Fibroblast of upper back skin (primary cell): ENCODE measurements around the gene CADPS.

Experiments
- DNase-seq: peaks from one replicate; pipeline ENCODE4 v3.0.0-alpha.2; 2013

CADPS gene

GRCh38 chr3:62874711-62875557, at the start of gene CADPS:
TSS of gene CADPS (minus strand) at chr3:62875416. CDS start at chr3:62875029, 387 bp downstream.
- peak; percentile 69 for DNase-seq

GRCh38 chr3:62923066-62923465, 47.9 kb upstream of the CADPS start:
- peak; percentile 29 for DNase-seq

GRCh38 chr3:62922326-62922725, 47.1 kb upstream of the CADPS start:
- peak; percentile 74 for DNase-seq

- no peak for DNase-seq
Measured at GRCh38 chr3:62920466-62920784, 45.2 kb upstream of the CADPS start.

GRCh38 chr3:62919784-62920465, 44.7 kb upstream of the CADPS start:
- no peak for DNase-seq

GRCh38 chr3:62918777-62919176, 43.6 kb upstream of the CADPS start:
- no peak for DNase-seq

- no peak for DNase-seq
Measured at GRCh38 chr3:62918131-62918530, 42.9 kb upstream of the CADPS start.

GRCh38 chr3:62911526-62911925, 36.3 kb upstream of the CADPS start:
- peak; percentile 61 for DNase-seq

- no peak for DNase-seq
Measured at GRCh38 chr3:62905331-62905730, 30.1 kb upstream of the CADPS start.

- no peak for DNase-seq
Measured at GRCh38 chr3:62898530-62899496, 23.6 kb upstream of the CADPS start.

GRCh38 chr3:62895901-62896300, 20.7 kb upstream of the CADPS start:
- DNase-seq: no peak

- DNase-seq: no peak
Measured at GRCh38 chr3:62892951-62893350, 17.7 kb upstream of the CADPS start.

- no peak for DNase-seq
Measured at GRCh38 chr3:62892045-62892444, 16.8 kb upstream of the CADPS start.

GRCh38 chr3:62888778-62889177, 13.6 kb upstream of the CADPS start:
- DNase-seq: no peak

- no peak for DNase-seq
Measured at GRCh38 chr3:62888180-62888579, 13.0 kb upstream of the CADPS start.

GRCh38 chr3:62885136-62885535, 9.9 kb upstream of the CADPS start:
- DNase-seq: no peak

- DNase-seq: no peak
Measured at GRCh38 chr3:62884096-62884870, 9.1 kb upstream of the CADPS start.

GRCh38 chr3:62882676-62883200, 7.5 kb upstream of the CADPS start:
- peak; percentile 8 for DNase-seq

GRCh38 chr3:62876064-62876463, 848 bp upstream of the CADPS start:
- peak; percentile 67 for DNase-seq

GRCh38 chr3:62875558-62876002, 364 bp upstream of the CADPS start:
- no peak for DNase-seq

GRCh38 chr3:62873761-62874710, 1.2 kb downstream of the CADPS start:
- DNase-seq: peak; percentile 60
